ENCODE results near the gene FYN.

GRCh38 chr6:111646942-111647341 lies 226.3 kb downstream of the FYN start:
- TF ChIP-seq CTCF (conservative IDR thresholded peaks at IDR 0.05) = no peak
- no peak for TF ChIP-seq ZFX (IDR thresholded peaks at IDR 0.05)

Data from C4-2B (cell line).